HCT116 (cell line): Measurements from ENCODE around the gene ATP1A2.

ENCODE experiments used
- CTCF ChIP-seq, 3 experiments: fragments of 200-600 bp in 1 of 3; sonication (generic) in 1 of 3; IDR thresholded peaks in 2 of 3; conservative IDR thresholded peaks in 1 of 3; 2 replicates each; pipeline ENCODE4 v1.5.1; 2012 to 2017; ENCODE audit warnings: low read depth in 2 of 3, low read length in 2 of 3, antibody characterized with exemption in 1 of 3, borderline replicate concordance in 1 of 3, control low read depth in 1 of 3, mild to moderate bottlenecking in 1 of 3, mixed read lengths in 1 of 3, mixed run types in 1 of 3, moderate library complexity in 1 of 3; ENCODE audit not compliant: insufficient read depth in 1 of 3
- EGR1 ChIP-seq: IDR thresholded peaks from 2 replicates; pipeline ENCODE4 v1.6.1; 2012; ENCODE audit warnings: low read depth
- EZH2phosphoT487 ChIP-seq: fragments of 200-600 bp; IDR thresholded peaks from 2 replicates; pipeline ENCODE4 v1.6.1; 2018; ENCODE audit warnings: antibody characterized with exemption, borderline replicate concordance
- POLR2A ChIP-seq: IDR thresholded peaks from 2 replicates; pipeline ENCODE4 v1.7.0; 2011; ENCODE audit warnings: borderline replicate concordance; ENCODE audit not compliant: insufficient read depth, insufficient read length; ENCODE audit errors: extremely low read depth
- POLR2AphosphoS5 ChIP-seq: IDR thresholded peaks from 2 replicates; pipeline ENCODE4 v1.6.1; 2011; ENCODE audit warnings: mild to moderate bottlenecking, low read depth, low read length, moderate library complexity
- REST ChIP-seq: IDR thresholded peaks from 2 replicates; pipeline ENCODE4 v1.6.1; 2012; ENCODE audit warnings: low read depth
- YY1 ChIP-seq: IDR thresholded peaks from 2 replicates; pipeline ENCODE4 v1.6.1; 2011; ENCODE audit warnings: low read length, low read depth, moderate library complexity, mild to moderate bottlenecking; ENCODE audit not compliant: insufficient replicate concordance; ENCODE audit errors: extremely low read depth

GRCh38 chr1:160098852-160099561 lies 16.6 kb upstream of the ATP1A2 start:
- TF ChIP-seq CTCF (IDR thresholded peaks at IDR 0.05 in 2 of 3, conservative IDR thresholded peaks at IDR 0.05 in 1 of 3; ENCODE audit: borderline replicate concordance in 1 of 3, insufficient read depth in 1 of 3, low read depth in 2 of 3, low read length in 2 of 3) (no peak), POLR2A (no peak), REST (no peak), EGR1 (no peak), POLR2AphosphoS5 (peak; percentile 33; the same call in 1 of the 2 replicates), EZH2phosphoT487 (no peak), YY1 (no peak)
